ENCODE results near the gene NTN1. TPM values are rescaled to one million over a fixed set of nuclear protein-coding genes. Genes with fewer than 3 reads are reported as not detected.
A peak's percentile ranks its signal among the peaks of the same experiment; 100 is the strongest.

NTN1 gene
- total RNA-seq, 1 donor from 2014 or later, result 4.7 TPM

DNA sequence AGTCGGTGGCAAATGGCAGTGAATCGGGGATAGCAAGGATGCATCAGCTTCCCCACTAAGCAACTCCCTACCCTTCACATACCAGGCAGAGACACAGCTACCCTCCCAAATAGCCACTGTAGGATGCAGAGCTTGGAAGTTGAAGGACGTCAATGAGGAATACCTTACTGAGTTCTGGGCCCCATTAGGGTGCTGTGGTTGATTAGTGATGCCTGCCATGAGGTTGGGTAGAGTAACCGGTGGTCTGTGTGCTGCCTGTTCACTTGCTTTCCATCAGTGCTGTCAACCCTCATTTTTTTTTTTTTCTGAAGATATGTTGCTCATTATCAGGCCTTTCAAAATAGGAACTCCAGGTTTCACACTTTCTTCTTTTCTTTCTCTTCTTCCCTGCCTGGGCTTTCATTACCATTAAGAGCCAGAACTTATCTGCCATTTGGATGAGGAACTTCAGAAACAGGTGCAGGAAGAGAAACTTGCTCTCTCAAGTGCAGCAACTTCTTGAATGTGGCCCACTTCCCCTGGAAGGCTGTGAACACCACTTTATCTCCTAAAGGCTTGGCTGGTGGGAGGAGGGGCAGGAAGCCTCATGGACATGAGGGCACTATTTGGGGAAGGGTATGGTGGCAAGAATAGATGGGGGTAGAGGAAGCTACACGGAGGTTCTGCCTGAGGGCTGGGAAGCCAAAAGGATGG, 183.5 kb downstream of the NTN1 start:
- intact Hi-C loops (cut with DNase I), result no loop called here
- no peak for TF ChIP-seq POLR2A (IDR thresholded peaks at IDR 0.05)
- TF ChIP-seq POLR2AphosphoS5 (IDR thresholded peaks at IDR 0.05; ENCODE audit: insufficient read depth in 1 of 2, low read depth in 1 of 2), result no peak
- TF ChIP-seq, protein P1, sequence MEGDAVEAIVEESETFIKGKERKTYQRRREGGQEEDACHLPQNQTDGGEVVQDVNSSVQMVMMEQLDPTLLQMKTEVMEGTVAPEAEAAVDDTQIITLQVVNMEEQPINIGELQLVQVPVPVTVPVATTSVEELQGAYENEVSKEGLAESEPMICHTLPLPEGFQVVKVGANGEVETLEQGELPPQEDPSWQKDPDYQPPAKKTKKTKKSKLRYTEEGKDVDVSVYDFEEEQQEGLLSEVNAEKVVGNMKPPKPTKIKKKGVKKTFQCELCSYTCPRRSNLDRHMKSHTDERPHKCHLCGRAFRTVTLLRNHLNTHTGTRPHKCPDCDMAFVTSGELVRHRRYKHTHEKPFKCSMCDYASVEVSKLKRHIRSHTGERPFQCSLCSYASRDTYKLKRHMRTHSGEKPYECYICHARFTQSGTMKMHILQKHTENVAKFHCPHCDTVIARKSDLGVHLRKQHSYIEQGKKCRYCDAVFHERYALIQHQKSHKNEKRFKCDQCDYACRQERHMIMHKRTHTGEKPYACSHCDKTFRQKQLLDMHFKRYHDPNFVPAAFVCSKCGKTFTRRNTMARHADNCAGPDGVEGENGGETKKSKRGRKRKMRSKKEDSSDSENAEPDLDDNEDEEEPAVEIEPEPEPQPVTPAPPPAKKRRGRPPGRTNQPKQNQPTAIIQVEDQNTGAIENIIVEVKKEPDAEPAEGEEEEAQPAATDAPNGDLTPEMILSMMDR (IDR thresholded peaks at IDR 0.05), result no peak
- DNase-seq (ENCODE audit: extremely low spot score in 2 of 2), result no peak
- H3K27me3 ChIP-seq, result no peaks in the 10 kb centered on the region
- H3K4me3 ChIP-seq, result no peak overlapping the region
- no peaks in the 10 kb centered on the region for H3K36me3 ChIP-seq
- peaks cover 23% of the 10 kb centered on the region for H3K4me1 ChIP-seq
- H3K9me3 ChIP-seq, result no peaks in the 10 kb centered on the region
- no peak overlapping the region for H3K27ac ChIP-seq

DNA sequence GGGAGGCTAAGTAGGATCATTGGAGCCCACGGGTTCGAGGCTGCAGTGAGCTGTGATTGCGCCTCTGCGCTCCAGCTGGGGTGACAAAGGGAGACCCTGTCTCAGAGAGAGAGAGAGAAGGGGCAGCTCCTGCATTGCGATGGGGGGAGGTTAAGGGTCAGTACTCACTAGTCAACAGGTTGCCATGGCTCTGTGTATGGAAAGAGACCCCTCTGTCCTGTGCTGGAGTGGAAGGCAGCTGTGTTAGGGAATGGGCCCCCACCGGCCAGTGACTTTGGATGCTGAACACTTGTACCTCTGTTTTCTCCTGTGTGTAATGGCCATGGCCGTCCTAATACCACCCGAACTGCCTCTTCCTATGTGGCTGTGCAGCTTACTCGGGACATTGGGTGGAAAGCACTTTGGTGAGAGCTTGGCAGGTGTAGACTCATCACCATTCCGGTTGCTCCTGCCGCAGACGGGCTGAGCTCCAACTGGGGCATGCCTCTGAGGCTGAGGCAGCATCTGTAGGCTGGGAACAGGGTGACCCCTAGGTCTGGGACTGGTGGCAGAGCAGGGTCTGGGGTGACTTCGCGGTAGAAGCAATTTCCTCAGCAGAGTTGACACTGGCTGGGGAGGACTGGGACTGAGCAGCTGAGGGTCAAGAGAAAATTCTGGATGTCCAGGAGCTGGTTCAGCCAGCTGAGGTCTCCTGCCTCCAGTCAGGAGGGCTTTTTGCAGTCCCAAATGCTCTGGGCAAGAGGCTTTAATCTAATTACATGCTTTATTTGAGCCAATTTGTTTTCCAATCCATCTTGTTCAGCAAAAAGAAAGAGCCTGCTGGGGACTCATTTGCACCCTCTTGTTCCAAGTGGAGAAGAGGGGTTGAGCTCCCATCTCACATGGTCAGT, 184.5 kb downstream of the NTN1 start:
- H3K36me3 ChIP-seq, result no peaks in the 10 kb centered on the region
- TF ChIP-seq POLR2A (IDR thresholded peaks at IDR 0.05), result no peak
- TF ChIP-seq, protein P1 (IDR thresholded peaks at IDR 0.05), result no peak
- TF ChIP-seq POLR2AphosphoS5 (IDR thresholded peaks at IDR 0.05; ENCODE audit: insufficient read depth in 1 of 2, low read depth in 1 of 2), result no peak
- H3K27ac ChIP-seq, result peak overlapping the region; percentile 34
- no peak for DNase-seq (ENCODE audit: extremely low spot score in 2 of 2)
- peaks cover 23% of the 10 kb centered on the region for H3K4me1 ChIP-seq
- no peaks in the 10 kb centered on the region for H3K9me3 ChIP-seq
- intact Hi-C loops (cut with DNase I), result no loop called here
- no peaks in the 10 kb centered on the region for H3K27me3 ChIP-seq
- no peak overlapping the region for H3K4me3 ChIP-seq

DNA sequence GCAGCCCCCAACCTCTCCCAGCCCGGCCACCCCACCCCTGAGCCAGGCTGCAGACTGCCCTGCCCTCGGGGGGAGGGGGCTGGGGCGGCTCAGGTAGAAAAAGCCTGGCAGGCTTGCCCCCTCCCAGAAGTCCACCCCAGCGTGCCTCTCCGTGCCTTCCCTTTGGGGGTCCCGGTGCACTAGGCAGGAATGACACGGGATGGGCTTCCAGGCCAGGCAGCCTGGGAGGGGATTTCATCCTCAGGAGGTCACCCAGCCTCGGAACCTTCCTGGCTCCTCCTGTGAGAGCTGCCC, 185.0 kb downstream of the NTN1 start:
- Histone ChIP-seq H3K27ac (peak overlapping the region; percentile 34), H3K4me3 (peak overlapping the region in 1 of 2 donors; percentile 23), H3K9me3 (no peaks in the 10 kb centered on the region), H3K36me3 (no peaks in the 10 kb centered on the region), H3K4me1 (peaks cover 23% of the 10 kb centered on the region), H3K27me3 (no peaks in the 10 kb centered on the region)
- no peak for TF ChIP-seq POLR2AphosphoS5 (IDR thresholded peaks at IDR 0.05; ENCODE audit: insufficient read depth in 1 of 2, low read depth in 1 of 2)
- intact Hi-C loops (cut with DNase I), result no loop called here
- no peak for DNase-seq (ENCODE audit: extremely low spot score in 2 of 2)

DNA sequence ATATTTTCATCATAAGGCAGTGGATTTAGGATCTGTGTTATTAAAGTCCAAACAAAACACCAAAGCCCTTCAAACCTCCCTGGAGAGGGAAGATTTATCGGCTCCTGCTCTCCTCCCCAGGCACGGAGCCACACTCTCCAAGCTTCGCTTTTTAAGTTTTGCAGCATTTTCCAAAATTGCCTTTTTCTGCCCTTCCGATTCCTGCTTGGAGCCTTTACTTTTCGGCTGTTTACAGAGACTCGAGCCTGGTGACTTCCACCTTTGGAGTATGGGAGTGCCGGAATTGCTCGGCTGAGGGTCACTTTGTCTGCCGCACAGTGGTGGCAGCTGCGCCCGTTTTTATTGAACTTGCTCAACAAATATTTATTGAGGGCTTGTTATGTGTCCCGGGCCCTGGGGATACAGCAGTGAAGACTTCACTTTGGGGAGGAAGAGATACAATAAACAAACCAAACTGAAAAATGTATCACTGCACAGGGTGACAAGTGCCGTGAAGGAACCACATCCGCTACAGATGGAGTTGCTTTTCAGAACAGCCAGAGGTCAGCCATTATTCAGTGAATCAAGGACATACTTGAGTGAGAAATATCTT, 185.5 kb downstream of the NTN1 start:
- peak overlapping the region in 1 of 2 donors; percentile 23 for H3K4me3 ChIP-seq

More for the DNA sequence above, 185.5 kb downstream of the NTN1 start:
- no peaks in the 10 kb centered on the region for H3K27me3 ChIP-seq
- no peaks in the 10 kb centered on the region for H3K36me3 ChIP-seq
- intact Hi-C loops (cut with DNase I), result no loop called here
- TF ChIP-seq POLR2AphosphoS5 (IDR thresholded peaks at IDR 0.05; ENCODE audit: insufficient read depth in 1 of 2, low read depth in 1 of 2) (no peak), POLR2A (IDR thresholded peaks at IDR 0.05) (no peak)
- TF ChIP-seq, protein P1 (IDR thresholded peaks at IDR 0.05), result no peak
- H3K9me3 ChIP-seq, result no peaks in the 10 kb centered on the region
- DNase-seq (ENCODE audit: extremely low spot score in 2 of 2), result no peak
- H3K27ac ChIP-seq, result peak overlapping the region; percentile 34
- H3K4me1 ChIP-seq, result peaks cover 23% of the 10 kb centered on the region
